Liver (tissue), 9 donors: Measurements from ENCODE around the gene OR2V1. TPM values are rescaled to one million over a fixed set of nuclear protein-coding genes. Genes with fewer than 3 reads are reported as not detected.

Source experiments
- DNase-seq: peaks from one replicate; pipeline ENCODE4 v3.0.0-alpha.2; 2017; ENCODE audit warnings: low spot score
- H3K27ac ChIP-seq, 2 donors: one replicate each; pipeline ENCODE4 v1.7.0; 2013; ENCODE audit warnings: inconsistent platforms in 2 of 2, low read length in 2 of 2, control low read depth in 1 of 2, low read depth in 1 of 2, mild to moderate bottlenecking in 1 of 2
- H3K27me3 ChIP-seq, 4 donors: one replicate each; pipeline versions ENCODE4 v1.6.1 to v1.7.0; 2013; ENCODE audit warnings: low read length in 3 of 4, inconsistent platforms in 1 of 4, mild to moderate bottlenecking in 1 of 4, moderate library complexity in 1 of 4; ENCODE audit not compliant: control insufficient read depth in 4 of 4, insufficient read depth in 4 of 4
- H3K36me3 ChIP-seq, 4 donors: one replicate each; pipeline versions ENCODE4 v1.6.1 to v1.7.0; 2013; ENCODE audit warnings: low read length in 3 of 4, mild to moderate bottlenecking in 3 of 4, low read depth in 1 of 4, moderate library complexity in 1 of 4; ENCODE audit not compliant: control insufficient read depth in 4 of 4, insufficient read depth in 3 of 4
- H3K4me1 ChIP-seq, 4 donors: one replicate each; pipeline versions ENCODE4 v1.6.1 to v1.7.0; 2013; ENCODE audit warnings: low read length in 3 of 4, mild to moderate bottlenecking in 3 of 4, moderate library complexity in 1 of 4; ENCODE audit not compliant: control insufficient read depth in 4 of 4, insufficient read depth in 4 of 4
- H3K4me3 ChIP-seq, 3 donors: one replicate each; pipeline versions ENCODE4 v1.6.1 to v1.7.0; 2013; ENCODE audit warnings: low read length in 3 of 3, control low read depth in 1 of 3, low read depth in 1 of 3, mild to moderate bottlenecking in 1 of 3
- H3K9ac ChIP-seq, 2 donors: one replicate each; pipeline ENCODE4 v1.7.0; 2013; ENCODE audit warnings: low read length in 2 of 2, mild to moderate bottlenecking in 2 of 2, moderate library complexity in 2 of 2, control low read depth in 1 of 2, low read depth in 1 of 2
- H3K9me3 ChIP-seq, 4 donors: one replicate each; pipeline versions ENCODE4 v1.6.1 to v1.7.0; 2013; ENCODE audit warnings: low read length in 3 of 4; ENCODE audit not compliant: control insufficient read depth in 4 of 4
- EGR1 ChIP-seq, 2 donors: IDR thresholded peaks; 2 replicates each; pipeline ENCODE4 v1.6.1; 2016 to 2018; ENCODE audit warnings: antibody characterized with exemption in 2 of 2, low read depth in 2 of 2
- FOXA1 ChIP-seq: IDR thresholded peaks from 2 replicates; pipeline ENCODE4 v1.6.1; 2016; ENCODE audit warnings: antibody characterized with exemption
- FOXA2 ChIP-seq: IDR thresholded peaks from 2 replicates; pipeline ENCODE4 v1.6.1; 2016; ENCODE audit warnings: antibody characterized with exemption
- GABPA ChIP-seq, 2 donors: IDR thresholded peaks in 1 of 2; conservative IDR thresholded peaks in 1 of 2; 2 replicates each; pipeline ENCODE4 v1.6.1; 2016; ENCODE audit warnings: antibody characterized with exemption in 2 of 2, mild to moderate bottlenecking in 1 of 2, moderate library complexity in 1 of 2
- HNF4G ChIP-seq: IDR thresholded peaks from 2 replicates; pipeline ENCODE4 v1.6.1; 2016; ENCODE audit warnings: antibody characterized with exemption
- JUND ChIP-seq, 2 donors: IDR thresholded peaks; 2 replicates each; pipeline ENCODE4 v1.6.1; 2016; ENCODE audit warnings: antibody characterized with exemption in 2 of 2
- NR2F2 ChIP-seq: IDR thresholded peaks from 2 replicates; pipeline ENCODE4 v1.6.1; 2016; ENCODE audit warnings: antibody characterized with exemption
- RAD21 ChIP-seq, 2 donors: IDR thresholded peaks; 2 replicates each; pipeline ENCODE4 v1.6.1; 2016; ENCODE audit warnings: antibody characterized with exemption in 2 of 2, mild to moderate bottlenecking in 2 of 2
- RXRA ChIP-seq, 2 donors: IDR thresholded peaks; 2 replicates each; pipeline ENCODE4 v1.6.1; 2017 to 2018; ENCODE audit warnings: antibody characterized with exemption in 2 of 2, mild to moderate bottlenecking in 1 of 2
- SP1 ChIP-seq: IDR thresholded peaks from 2 replicates; pipeline ENCODE4 v1.6.1; 2018; ENCODE audit warnings: antibody characterized with exemption, mild to moderate bottlenecking
- TAF1 ChIP-seq: conservative IDR thresholded peaks from 2 replicates; pipeline ENCODE4 v1.6.1; 2016; ENCODE audit warnings: antibody characterized with exemption, mild to moderate bottlenecking
- YY1 ChIP-seq: IDR thresholded peaks from 2 replicates; pipeline ENCODE4 v1.6.1; 2016; ENCODE audit warnings: antibody characterized with exemption, mild to moderate bottlenecking
- WGBS: extraction: QIAGEN DNeasy Blood & Tissue Kit; methylation state at CpG from one replicate; pipeline ENCODE4 v1.1.7; 2013; 5-methylcytosine and 5-hydroxymethylcytosine counted together
- polyA plus RNA-seq, 2 donors: library from polyadenylated mRNA; stranded (reverse) in 1 of 2; unstranded in 1 of 2; fragments of 200-250 nt in 1 of 2; fragments of >200 nt in 1 of 2; fragmentation: Nextera tagmentation in 1 of 2; extraction: Ambion mirVana in 1 of 2; gene quantifications; one replicate each; pipeline versions ENCODE4 v1.2.1 to v1.2.3, GENCODE V29; 2013 to 2015
- total RNA-seq, 2 donors: library from RNA; depleted of rRNA; stranded (reverse); fragments of >200 nt; gene quantifications; one replicate each; pipeline ENCODE4 v1.2.3, GENCODE V29; 2014
- TF ChIP-seq, protein P1 (sequence below): IDR thresholded peaks from 2 replicates; pipeline ENCODE4 v1.6.1; 2016; ENCODE audit warnings: antibody characterized with exemption, mild to moderate bottlenecking
- TF ChIP-seq, protein P2 (sequence below): fragments of 150-350 bp; IDR thresholded peaks from 2 replicates; pipeline ENCODE4 v1.5.1; 2017; ENCODE audit warnings: improper control_type of control experiment, low read depth, low read length; ENCODE audit not compliant: missing input control
- TF ChIP-seq, protein P3 (sequence below): IDR thresholded peaks from 2 replicates; pipeline ENCODE4 v1.6.1; 2016; ENCODE audit warnings: antibody characterized with exemption
- TF ChIP-seq, protein P4 (sequence below): IDR thresholded peaks from 2 replicates; pipeline ENCODE4 v1.6.1; 2016; ENCODE audit warnings: antibody characterized with exemption
- TF ChIP-seq, protein P5 (sequence below): IDR thresholded peaks from 2 replicates; pipeline ENCODE4 v1.6.1; 2016; ENCODE audit warnings: antibody characterized with exemption
- donor health status: healthy.
- donor health status: healthy.
- donor health status: healthy.
- donor health status: healthy.
- donor health status: healthy.

OR2V1 gene
- total and polyA plus RNA-seq, 4 donors, result not detected

DNA sequence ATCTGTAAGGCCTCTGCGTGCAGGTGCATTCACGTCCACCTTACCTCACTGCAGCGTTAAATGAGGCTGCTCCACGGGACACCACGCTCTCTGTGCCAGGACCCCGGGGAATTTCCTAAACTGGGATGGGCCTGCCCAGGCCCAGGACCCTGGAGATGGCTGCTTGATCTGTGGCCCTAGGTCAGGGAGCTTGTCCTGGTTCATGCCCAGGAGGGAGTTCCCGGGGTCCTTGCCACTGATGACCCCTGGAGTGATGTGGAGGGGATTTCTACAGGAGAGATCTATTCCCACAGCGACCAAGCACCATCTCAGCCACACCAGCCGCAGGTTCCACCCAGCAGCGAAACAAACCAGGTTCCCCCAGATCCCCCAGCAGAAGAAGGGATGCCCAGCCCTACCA, 3.5 kb downstream of the OR2V1 start:
- Histone ChIP-seq H3K9me3 (no peaks in the 10 kb centered on the region), H3K4me1 (no peaks in the 10 kb centered on the region), H3K36me3 (no peaks in the 10 kb centered on the region), H3K27ac (no peak overlapping the region), H3K9ac (no peak overlapping the region), H3K27me3 (peaks cover 0 to 7% (median 1%) of the 10 kb centered on the region in 4 donors), H3K4me3 (no peak overlapping the region)
- TF ChIP-seq, protein P1, sequence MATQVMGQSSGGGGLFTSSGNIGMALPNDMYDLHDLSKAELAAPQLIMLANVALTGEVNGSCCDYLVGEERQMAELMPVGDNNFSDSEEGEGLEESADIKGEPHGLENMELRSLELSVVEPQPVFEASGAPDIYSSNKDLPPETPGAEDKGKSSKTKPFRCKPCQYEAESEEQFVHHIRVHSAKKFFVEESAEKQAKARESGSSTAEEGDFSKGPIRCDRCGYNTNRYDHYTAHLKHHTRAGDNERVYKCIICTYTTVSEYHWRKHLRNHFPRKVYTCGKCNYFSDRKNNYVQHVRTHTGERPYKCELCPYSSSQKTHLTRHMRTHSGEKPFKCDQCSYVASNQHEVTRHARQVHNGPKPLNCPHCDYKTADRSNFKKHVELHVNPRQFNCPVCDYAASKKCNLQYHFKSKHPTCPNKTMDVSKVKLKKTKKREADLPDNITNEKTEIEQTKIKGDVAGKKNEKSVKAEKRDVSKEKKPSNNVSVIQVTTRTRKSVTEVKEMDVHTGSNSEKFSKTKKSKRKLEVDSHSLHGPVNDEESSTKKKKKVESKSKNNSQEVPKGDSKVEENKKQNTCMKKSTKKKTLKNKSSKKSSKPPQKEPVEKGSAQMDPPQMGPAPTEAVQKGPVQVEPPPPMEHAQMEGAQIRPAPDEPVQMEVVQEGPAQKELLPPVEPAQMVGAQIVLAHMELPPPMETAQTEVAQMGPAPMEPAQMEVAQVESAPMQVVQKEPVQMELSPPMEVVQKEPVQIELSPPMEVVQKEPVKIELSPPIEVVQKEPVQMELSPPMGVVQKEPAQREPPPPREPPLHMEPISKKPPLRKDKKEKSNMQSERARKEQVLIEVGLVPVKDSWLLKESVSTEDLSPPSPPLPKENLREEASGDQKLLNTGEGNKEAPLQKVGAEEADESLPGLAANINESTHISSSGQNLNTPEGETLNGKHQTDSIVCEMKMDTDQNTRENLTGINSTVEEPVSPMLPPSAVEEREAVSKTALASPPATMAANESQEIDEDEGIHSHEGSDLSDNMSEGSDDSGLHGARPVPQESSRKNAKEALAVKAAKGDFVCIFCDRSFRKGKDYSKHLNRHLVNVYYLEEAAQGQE, result no peak
- TF ChIP-seq FOXA2, result no peak
- TF ChIP-seq, protein P2, sequence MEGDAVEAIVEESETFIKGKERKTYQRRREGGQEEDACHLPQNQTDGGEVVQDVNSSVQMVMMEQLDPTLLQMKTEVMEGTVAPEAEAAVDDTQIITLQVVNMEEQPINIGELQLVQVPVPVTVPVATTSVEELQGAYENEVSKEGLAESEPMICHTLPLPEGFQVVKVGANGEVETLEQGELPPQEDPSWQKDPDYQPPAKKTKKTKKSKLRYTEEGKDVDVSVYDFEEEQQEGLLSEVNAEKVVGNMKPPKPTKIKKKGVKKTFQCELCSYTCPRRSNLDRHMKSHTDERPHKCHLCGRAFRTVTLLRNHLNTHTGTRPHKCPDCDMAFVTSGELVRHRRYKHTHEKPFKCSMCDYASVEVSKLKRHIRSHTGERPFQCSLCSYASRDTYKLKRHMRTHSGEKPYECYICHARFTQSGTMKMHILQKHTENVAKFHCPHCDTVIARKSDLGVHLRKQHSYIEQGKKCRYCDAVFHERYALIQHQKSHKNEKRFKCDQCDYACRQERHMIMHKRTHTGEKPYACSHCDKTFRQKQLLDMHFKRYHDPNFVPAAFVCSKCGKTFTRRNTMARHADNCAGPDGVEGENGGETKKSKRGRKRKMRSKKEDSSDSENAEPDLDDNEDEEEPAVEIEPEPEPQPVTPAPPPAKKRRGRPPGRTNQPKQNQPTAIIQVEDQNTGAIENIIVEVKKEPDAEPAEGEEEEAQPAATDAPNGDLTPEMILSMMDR, result no peak
- TF ChIP-seq YY1, result no peak
- no peak for TF ChIP-seq HNF4G
- no peak for TF ChIP-seq EGR1 (IDR thresholded peaks at IDR 0.05; ENCODE audit: low read depth in 2 of 2)
- TF ChIP-seq, protein P3, sequence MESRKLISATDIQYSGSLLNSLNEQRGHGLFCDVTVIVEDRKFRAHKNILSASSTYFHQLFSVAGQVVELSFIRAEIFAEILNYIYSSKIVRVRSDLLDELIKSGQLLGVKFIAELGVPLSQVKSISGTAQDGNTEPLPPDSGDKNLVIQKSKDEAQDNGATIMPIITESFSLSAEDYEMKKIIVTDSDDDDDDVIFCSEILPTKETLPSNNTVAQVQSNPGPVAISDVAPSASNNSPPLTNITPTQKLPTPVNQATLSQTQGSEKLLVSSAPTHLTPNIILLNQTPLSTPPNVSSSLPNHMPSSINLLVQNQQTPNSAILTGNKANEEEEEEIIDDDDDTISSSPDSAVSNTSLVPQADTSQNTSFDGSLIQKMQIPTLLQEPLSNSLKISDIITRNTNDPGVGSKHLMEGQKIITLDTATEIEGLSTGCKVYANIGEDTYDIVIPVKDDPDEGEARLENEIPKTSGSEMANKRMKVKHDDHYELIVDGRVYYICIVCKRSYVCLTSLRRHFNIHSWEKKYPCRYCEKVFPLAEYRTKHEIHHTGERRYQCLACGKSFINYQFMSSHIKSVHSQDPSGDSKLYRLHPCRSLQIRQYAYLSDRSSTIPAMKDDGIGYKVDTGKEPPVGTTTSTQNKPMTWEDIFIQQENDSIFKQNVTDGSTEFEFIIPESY, result no peak
- no peak for TF ChIP-seq TAF1
- TF ChIP-seq, protein P4, sequence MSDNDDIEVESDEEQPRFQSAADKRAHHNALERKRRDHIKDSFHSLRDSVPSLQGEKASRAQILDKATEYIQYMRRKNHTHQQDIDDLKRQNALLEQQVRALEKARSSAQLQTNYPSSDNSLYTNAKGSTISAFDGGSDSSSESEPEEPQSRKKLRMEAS, result no peak
- no peak for TF ChIP-seq FOXA1
- TF ChIP-seq RXRA (IDR thresholded peaks at IDR 0.05), result no peak
- no peak for TF ChIP-seq NR2F2
- TF ChIP-seq, protein P5, sequence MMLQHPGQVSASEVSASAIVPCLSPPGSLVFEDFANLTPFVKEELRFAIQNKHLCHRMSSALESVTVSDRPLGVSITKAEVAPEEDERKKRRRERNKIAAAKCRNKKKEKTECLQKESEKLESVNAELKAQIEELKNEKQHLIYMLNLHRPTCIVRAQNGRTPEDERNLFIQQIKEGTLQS, result no peak
- TF ChIP-seq RAD21 (IDR thresholded peaks at IDR 0.05), result no peak
- 85% methylated on average over 10 of the region's 10 CpGs for WGBS
- no peak for DNase-seq

DNA sequence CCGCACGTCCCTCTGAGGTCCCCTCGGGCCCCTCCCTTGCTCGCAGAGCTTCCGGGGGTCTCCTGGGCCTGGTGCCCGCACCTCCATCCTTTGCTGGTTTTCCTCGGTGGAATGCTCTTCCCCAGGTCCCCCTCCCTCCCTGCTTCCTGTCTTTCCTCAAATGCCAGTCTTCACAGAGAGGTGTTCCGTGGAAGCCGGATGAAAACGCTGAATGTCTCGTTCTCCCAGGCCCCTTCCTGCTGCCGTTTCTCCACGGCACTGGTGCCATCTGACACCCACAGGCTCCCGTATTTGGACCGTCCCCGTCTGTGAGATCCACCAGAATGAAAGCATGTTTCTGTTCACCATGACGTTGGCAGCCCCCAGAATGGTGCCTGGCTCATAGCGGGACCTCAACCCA, 4.1 kb downstream of the OR2V1 start:
- no peak for DNase-seq
- Histone ChIP-seq H3K9ac (no peak overlapping the region), H3K27me3 (peaks cover 0 to 7% (median 1%) of the 10 kb centered on the region in 4 donors), H3K27ac (no peak overlapping the region), H3K9me3 (no peaks in the 10 kb centered on the region), H3K4me1 (no peaks in the 10 kb centered on the region), H3K36me3 (no peaks in the 10 kb centered on the region), H3K4me3 (no peak overlapping the region)
- WGBS, result 65% methylated on average over 18 of the region's 18 CpGs
- TF ChIP-seq HNF4G (no peak), FOXA2 (no peak), RAD21 (IDR thresholded peaks at IDR 0.05) (no peak), TAF1 (no peak), GABPA (IDR thresholded peaks at IDR 0.05 in 1 of 2, conservative IDR thresholded peaks at IDR 0.05 in 1 of 2) (no peak), JUND (IDR thresholded peaks at IDR 0.05) (no peak), EGR1 (IDR thresholded peaks at IDR 0.05; ENCODE audit: low read depth in 2 of 2) (no peak), SP1 (no peak), NR2F2 (no peak), RXRA (IDR thresholded peaks at IDR 0.05) (no peak)
- TF ChIP-seq, protein P2, result no peak
- TF ChIP-seq, protein P5, result no peak
- TF ChIP-seq, protein P3, result no peak
